HepG2 (cell line): ENCODE data around the gene KLHDC1. TPM values are rescaled to one million over a fixed set of nuclear protein-coding genes. Genes with fewer than 3 reads are reported as not detected.
"Not testable (repeated sequence)": the region's sequence is repeated elsewhere in the genome, so short reads cannot be mapped to it uniquely, and the experiment has no call there.

Experiments
- ATAC-seq: fragments of 200-7000 bp; cut with Tn5 transposase; 3 replicates; pipeline ENCODE4 v1.9.1; 2020; ENCODE audit warnings: mild to moderate bottlenecking, moderate library complexity
- BruUV-seq: library from RNA; stranded (reverse); fragments of 400-500 nt; replicated peaks from 2 replicates; lab custom pipeline; 2021; lab: Mats Ljungman, UMichigan
- CTCF ChIA-PET: fragments of 300-600 bp; formaldehyde crosslinking; extraction: SDS; loops from one replicate; lab custom pipeline; 2021; ENCODE audit warnings: low total read pairs, inconsistent platforms, low intra/inter-chr PET ratio; lab: Yijun Ruan, JAX
- POLR2A ChIA-PET: fragments of 350-600 bp; sonication (Branson Sonifier 250); formaldehyde crosslinking; loops from one replicate; lab custom pipeline; 2020; ENCODE audit warnings: antibody characterized with exemption, inconsistent platforms; lab: Yijun Ruan, JAX
- DNase-seq: peaks from one replicate; pipeline ENCODE4 v3.0.0-alpha.2; 2015; ENCODE audit warnings: low spot score
- FAIRE-seq: peaks from 3 replicates; lab custom pipeline; 2011; peaks lifted over from hg19 to GRCh38; lab: Jason Lieb, UNC
- H2AFZ ChIP-seq: one replicate; pipeline ENCODE4 v1.6.1; 2011; ENCODE audit warnings: low read length, inconsistent platforms
- H3K27ac ChIP-seq: fragments of 300-600 bp; 3 replicates; pipeline ENCODE4 v1.8.0; 2011; ENCODE audit warnings: mixed run types, mild to moderate bottlenecking, mixed read lengths, low read length, inconsistent platforms; ENCODE audit not compliant: insufficient read depth; ENCODE audit errors: extremely low read length
- H3K27me3 ChIP-seq, 2 experiments: fragments of 200-600 bp in 1 of 2; 2 replicates in 1 of 2; 3 replicates in 1 of 2; pipeline versions ENCODE4 v1.6.0 to v1.8.0; 2011; ENCODE audit warnings: low read length in 2 of 2, mild to moderate bottlenecking in 2 of 2, moderate library complexity in 2 of 2, inconsistent platforms in 1 of 2; ENCODE audit not compliant: insufficient read depth in 2 of 2, control insufficient read depth in 1 of 2
- H3K36me3 ChIP-seq, 2 experiments: fragments of 200-600 bp in 1 of 2; replicated peaks in 1 of 2; 2 replicates in 1 of 2; 3 replicates in 1 of 2; pipeline versions ENCODE4 v1.5.1 to v1.8.0; 2011; ENCODE audit warnings: low read length in 2 of 2, inconsistent platforms in 1 of 2; ENCODE audit not compliant: insufficient read depth in 2 of 2, control insufficient read depth in 1 of 2
- H3K4me1 ChIP-seq: 2 replicates; pipeline ENCODE4 v1.5.1; 2012; ENCODE audit warnings: low read length, inconsistent platforms; ENCODE audit not compliant: insufficient read depth
- H3K4me2 ChIP-seq: 2 replicates; pipeline ENCODE4 v1.6.0; 2011; ENCODE audit warnings: low read depth, low read length, inconsistent platforms
- H3K4me3 ChIP-seq, 3 experiments: fragments of 200-600 bp in 1 of 3; sonication (generic), shearing (Covaris generic) in 1 of 3; replicated peaks in 1 of 3; 2 replicates each; pipeline ENCODE4 v1.5.1; 2011 to 2016; ENCODE audit warnings: low read length in 3 of 3, inconsistent platforms in 2 of 3, low read depth in 2 of 3, mild to moderate bottlenecking in 2 of 3, control low read depth in 1 of 3, mixed read lengths in 1 of 3; ENCODE audit not compliant: insufficient read depth in 1 of 3
- H3K79me2 ChIP-seq: one replicate; pipeline ENCODE4 v1.6.1; 2011; ENCODE audit warnings: low read length, inconsistent platforms; ENCODE audit not compliant: insufficient read depth
- H3K9ac ChIP-seq: 2 replicates; pipeline ENCODE4 v1.6.0; 2011; ENCODE audit warnings: mild to moderate bottlenecking, low read depth, low read length, inconsistent platforms; ENCODE audit not compliant: insufficient read depth
- H3K9me3 ChIP-seq: 2 replicates; pipeline ENCODE4 v1.5.1; 2012; ENCODE audit warnings: mild to moderate bottlenecking, low read length
- H4K20me1 ChIP-seq: 2 replicates; pipeline ENCODE4 v1.6.0; 2011; ENCODE audit warnings: inconsistent platforms, mild to moderate bottlenecking, low read length, moderate library complexity; ENCODE audit not compliant: insufficient read depth
- CBX5 ChIP-seq: sonication (generic); formaldehyde crosslinking; IDR thresholded peaks from 2 replicates; pipeline ENCODE4 v1.4.0; 2020; ENCODE audit warnings: missing genetic modification reagents, borderline replicate concordance
- CEBPG ChIP-seq: IDR thresholded peaks from 2 replicates; pipeline ENCODE4 v1.6.1; 2016
- HDAC2 ChIP-seq: sonication (generic); formaldehyde crosslinking; IDR thresholded peaks from 2 replicates; pipeline ENCODE4 v1.4.0; 2020; ENCODE audit warnings: missing genetic modification reagents
- KDM3A ChIP-seq: IDR thresholded peaks from 2 replicates; pipeline ENCODE4 v1.6.1; 2018; ENCODE audit warnings: low read depth, missing compliant biosample characterization
- KDM6A ChIP-seq: IDR thresholded peaks from 2 replicates; pipeline ENCODE4 v1.6.1; 2016; ENCODE audit warnings: low read depth
- MIXL1 ChIP-seq: IDR thresholded peaks from 2 replicates; pipeline ENCODE4 v1.6.1; 2016
- NCOA1 ChIP-seq: sonication (generic); formaldehyde crosslinking; IDR thresholded peaks from 2 replicates; pipeline ENCODE4 v1.9.0; 2021; ENCODE audit warnings: missing genetic modification reagents
- NFE2L2 ChIP-seq: fragments of 150-350 bp; IDR thresholded peaks from 2 replicates; pipeline ENCODE4 v1.6.1; 2014; ENCODE audit warnings: low read length
- PHF21A ChIP-seq: sonication (generic); formaldehyde crosslinking; IDR thresholded peaks from 2 replicates; pipeline ENCODE4 v1.5.0; 2020; ENCODE audit warnings: mild to moderate bottlenecking, missing genetic modification reagents
- PHF8 ChIP-seq: sonication (generic); formaldehyde crosslinking; IDR thresholded peaks from 2 replicates; pipeline ENCODE4 v1.5.0; 2020; ENCODE audit warnings: missing genetic modification reagents
- PPARG ChIP-seq: conservative IDR thresholded peaks from 2 replicates; pipeline ENCODE4 v1.6.1; 2016; ENCODE audit warnings: missing biosample characterization, missing genetic modification reagents
- RCOR2 ChIP-seq: IDR thresholded peaks from 2 replicates; pipeline ENCODE4 v1.6.1; 2016; ENCODE audit warnings: missing biosample characterization, missing genetic modification reagents
- SIN3B ChIP-seq: fragments of 150-350 bp; IDR thresholded peaks from 2 replicates; pipeline ENCODE4 v1.6.1; 2014; ENCODE audit warnings: low read length
- TBX3 ChIP-seq: fragments of 450-650 bp; IDR thresholded peaks from 2 replicates; pipeline ENCODE4 v1.6.1; 2017; ENCODE audit warnings: antibody characterized with exemption, mild to moderate bottlenecking, inconsistent platforms, borderline replicate concordance
- TCF7L2 ChIP-seq: IDR thresholded peaks from 2 replicates; pipeline ENCODE4 v1.6.1; 2011; ENCODE audit warnings: mild to moderate bottlenecking, low read depth, low read length, moderate library complexity
- ZMYM4 ChIP-seq: sonication (generic); formaldehyde crosslinking; IDR thresholded peaks from 2 replicates; pipeline ENCODE4 v1.8.1; 2023; ENCODE audit warnings: mild to moderate bottlenecking, missing genetic modification reagents
- ZNF160 ChIP-seq: sonication (generic); formaldehyde crosslinking; IDR thresholded peaks from 2 replicates; pipeline ENCODE4 v1.8.0; 2022; ENCODE audit warnings: mild to moderate bottlenecking, inconsistent platforms, missing genetic modification reagents
- ZNF205 ChIP-seq: IDR thresholded peaks from 2 replicates; pipeline ENCODE4 v1.6.1; 2018; ENCODE audit warnings: missing biosample characterization, missing genetic modification reagents
- ZNF816 ChIP-seq: sonication (generic); formaldehyde crosslinking; IDR thresholded peaks from 2 replicates; pipeline ENCODE4 v1.8.0; 2022; ENCODE audit warnings: missing genetic modification reagents, mild to moderate bottlenecking, borderline replicate concordance
- WGBS: methylation state at CpG from one replicate; pipeline ENCODE4 v1.1.6; 2017; ENCODE audit warnings: low lambda C conversion rate; 5-methylcytosine and 5-hydroxymethylcytosine counted together
- in situ Hi-C: cut with HindIII; loops from 2 replicates; pipeline ENCODE4 v1.10.0; 2017; ENCODE audit warnings: low pct_unique_long_range_greater_than_20kb; ENCODE audit not compliant: extremely low pct_ligation_motif_present
- intact Hi-C: fragments of 100-400 bp; cut with micrococcal nuclease; formaldehyde crosslinking; loops from one replicate; pipeline ENCODE4 v1.10.0; 2022; ENCODE audit not compliant: unreplicated experiment
- polyA plus RNA-seq, 8 experiments: library from polyadenylated mRNA; depleted of rRNA in 3 of 8; stranded (reverse) in 7 of 8; unstranded in 1 of 8; fragments of >200 nt; fragmentation: Illumina TruSeq in 4 of 8; extraction: Trizol in 4 of 8; gene quantifications; 2 replicates each; pipeline versions ENCODE4 v1.2.1 to v1.2.3, GENCODE V29; 2011 to 2016; ENCODE audit warnings: low read depth in 4 of 8, missing spikeins in 1 of 8, mixed read lengths in 1 of 8; ENCODE audit not compliant: insufficient read depth in 1 of 8
- total RNA-seq, 5 experiments: library from RNA; depleted of rRNA; stranded (reverse); fragments of >200 nt; fragmentation: Illumina TruSeq; extraction: Trizol; gene quantifications; 2 replicates each; pipeline ENCODE4 v1.2.3, GENCODE V29; 2016; ENCODE audit warnings: low read depth in 1 of 5
- TF ChIP-seq, protein P1 (sequence below): sonication (generic); formaldehyde crosslinking; IDR thresholded peaks from 2 replicates; pipeline ENCODE4 v1.4.0; 2020; ENCODE audit warnings: missing genetic modification reagents

KLHDC1 gene
- total and polyA plus RNA-seq, 2 of the 13 experiments (the other 11 are each of a cell fraction or from before 2014, with no cell fraction given) = 0.11 TPM; not detected in 1

DNA sequence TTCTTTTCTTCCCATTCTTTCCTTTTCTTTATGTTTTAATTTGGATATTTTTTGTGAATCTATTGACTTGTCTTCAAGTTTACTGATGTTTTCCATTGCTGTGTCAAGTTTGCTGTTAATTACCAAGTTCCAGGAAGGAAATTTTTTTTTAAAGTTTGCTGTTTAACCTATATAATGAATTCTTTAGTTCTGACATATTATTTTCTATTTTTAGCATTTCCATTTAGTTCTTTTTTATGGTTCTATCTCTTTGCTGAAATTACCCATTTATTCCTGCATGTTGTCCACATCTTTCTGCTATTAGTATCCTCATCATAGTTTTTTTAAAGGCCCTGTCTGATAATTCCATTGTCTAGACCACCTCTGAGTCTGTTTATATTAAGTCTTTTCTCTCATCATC lies 27.8 kb downstream of the KLHDC1 start:
- POLR2A ChIA-PET = interaction anchor here (1.2 to 1.7 kb wide), 3 partner anchors 33 to 51 kb away, joined by 3 to 30 read pairs (median 4); partner anchors contain the start of gene POLE2
- no peak for FAIRE-seq

DNA sequence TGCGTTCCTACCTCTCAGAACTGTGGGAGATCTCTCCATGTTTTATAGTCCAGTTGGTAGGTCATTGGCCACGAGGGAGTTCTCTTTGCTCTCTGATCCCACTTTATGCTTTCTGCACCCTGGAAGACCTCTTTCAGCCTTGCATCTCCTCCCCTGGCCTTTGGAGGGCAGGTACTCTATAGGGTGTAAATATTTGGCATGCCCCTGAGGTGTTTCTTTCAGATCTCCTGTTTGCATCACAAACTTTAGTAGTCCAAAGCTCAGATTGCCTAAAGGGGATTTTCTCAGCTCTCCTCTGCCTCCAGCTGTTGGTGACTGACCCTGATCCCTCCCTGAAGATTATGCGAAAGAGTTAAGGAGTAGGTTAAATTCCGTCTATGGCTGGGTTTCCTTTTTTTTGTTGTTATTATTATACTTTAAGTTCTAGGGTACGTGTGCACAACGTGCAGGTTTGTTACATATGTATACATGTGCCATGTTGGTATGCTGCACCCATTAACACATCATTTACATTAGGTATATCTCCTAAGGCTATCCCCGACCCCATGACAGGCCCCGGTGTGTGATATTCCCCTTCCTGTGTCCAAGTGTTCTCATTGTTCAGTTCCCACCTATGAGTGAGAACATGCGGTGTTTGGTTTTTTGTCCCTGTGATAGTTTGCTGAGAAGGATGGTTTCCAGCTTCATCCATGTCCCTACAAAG lies 29.0 kb downstream of the KLHDC1 start:
- peaks cover 21% of the 10 kb centered on the region for H3K4me1 ChIP-seq
- WGBS = 15% methylated on average over 9 of the region's 9 CpGs
- peak overlapping the region; percentile 63 for H3K27ac ChIP-seq
- H3K9me3 ChIP-seq, H3K4me3 ChIP-seq, H3K79me2 ChIP-seq, H3K9ac ChIP-seq, BruUV-seq, H4K20me1 ChIP-seq, H2AFZ ChIP-seq, H3K27me3 ChIP-seq, CTCF ChIA-PET, H3K36me3 ChIP-seq, in situ Hi-C loops: not testable (repeated sequence)
- peak; percentile 96 for FAIRE-seq
- intact Hi-C loops = loop anchor here (1.0 to 2.0 kb wide), 2 partner anchors 49 to 88 kb away; no protein-coding TSS in a partner anchor
- peak; percentile 99 for ATAC-seq
- POLR2A ChIA-PET = interaction anchor here (0.5 to 1.7 kb wide), 10 partner anchors 9 to 158 kb away, joined by 3 to 30 read pairs (median 4); partner anchors contain the start of genes KLHDC1, KLHDC2, MGAT2 and POLE2
- peak; percentile 93 for DNase-seq
- peak overlapping the region; percentile 46 for H3K4me2 ChIP-seq
- TF ChIP-seq TCF7L2 (peak; percentile 73; the same call in 1 of the 2 replicates), CEBPG (CRISPR knock-in tag) (peak; percentile 88), PHF8 (CRISPR knock-in tag) (0 out of 2 replicates have a peak, but pooled peaks have one; percentile 19), ZNF816 (CRISPR knock-in tag) (0 out of 2 replicates have a peak, but pooled peaks have one; percentile 69), KDM6A (0 out of 2 replicates have a peak, but pooled peaks have one; percentile 58), RCOR2 (CRISPR knock-in tag) (peak; percentile 56; the same call in 1 of the 2 replicates), MIXL1 (CRISPR knock-in tag) (peak; percentile 55; the same call in 1 of the 2 replicates), CBX5 (CRISPR knock-in tag) (peak; percentile 52; the same call in 1 of the 2 replicates), PPARG (CRISPR knock-in tag) (peak; percentile 65), ZNF205 (0 out of 2 replicates have a peak, but pooled peaks have one; percentile 77), TBX3 (peak; percentile 77; the same call in 1 of the 2 replicates), NCOA1 (CRISPR knock-in tag) (peak; percentile 73; the same call in 1 of the 2 replicates), PHF21A (CRISPR knock-in tag) (peak; percentile 85), HDAC2 (CRISPR knock-in tag) (peak; percentile 94), ZMYM4 (peak; percentile 93)
- TF ChIP-seq, protein P1, sequence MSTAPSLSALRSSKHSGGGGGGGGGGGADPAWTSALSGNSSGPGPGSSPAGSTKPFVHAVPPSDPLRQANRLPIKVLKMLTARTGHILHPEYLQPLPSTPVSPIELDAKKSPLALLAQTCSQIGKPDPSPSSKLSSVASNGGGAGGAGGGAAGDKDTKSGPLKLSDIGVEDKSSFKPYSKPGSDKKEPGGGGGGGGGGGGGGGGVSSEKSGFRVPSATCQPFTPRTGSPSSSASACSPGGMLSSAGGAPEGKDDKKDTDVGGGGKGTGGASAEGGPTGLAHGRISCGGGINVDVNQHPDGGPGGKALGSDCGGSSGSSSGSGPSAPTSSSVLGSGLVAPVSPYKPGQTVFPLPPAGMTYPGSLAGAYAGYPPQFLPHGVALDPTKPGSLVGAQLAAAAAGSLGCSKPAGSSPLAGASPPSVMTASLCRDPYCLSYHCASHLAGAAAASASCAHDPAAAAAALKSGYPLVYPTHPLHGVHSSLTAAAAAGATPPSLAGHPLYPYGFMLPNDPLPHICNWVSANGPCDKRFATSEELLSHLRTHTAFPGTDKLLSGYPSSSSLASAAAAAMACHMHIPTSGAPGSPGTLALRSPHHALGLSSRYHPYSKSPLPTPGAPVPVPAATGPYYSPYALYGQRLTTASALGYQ (CRISPR knock-in tag) = peak; percentile 76; the same call in 1 of the 2 replicates

More for the DNA sequence above, 27.8 kb downstream of the KLHDC1 start:
- no peak overlapping the region for H3K9ac ChIP-seq
- TF ChIP-seq ZNF160 (CRISPR knock-in tag) = peak; percentile 95; the same call in 1 of the 2 replicates
- TF ChIP-seq NFE2L2 = no peak
- no peak for TF ChIP-seq SIN3B
- TF ChIP-seq KDM3A (CRISPR knock-in tag) = no peak
- ATAC-seq (no peak), DNase-seq (no peak)
- in situ Hi-C loops (no loop called here), intact Hi-C loops (loop anchor here (1.0 to 2.0 kb wide), 2 partner anchors 50 to 86 kb away; no protein-coding TSS in a partner anchor)
- CTCF ChIA-PET = no interaction called here
- BruUV-seq = no TSS peak
- no peaks in the 10 kb centered on the region for H3K27me3 ChIP-seq
- H3K79me2 ChIP-seq = no peaks in the 10 kb centered on the region
- no peak overlapping the region for H3K4me3 ChIP-seq
- H3K27ac ChIP-seq = no peak overlapping the region
- peaks cover 21% of the 10 kb centered on the region for H3K4me1 ChIP-seq
- H4K20me1 ChIP-seq = no peaks in the 10 kb centered on the region
- H2AFZ ChIP-seq = no peak overlapping the region
- H3K9me3 ChIP-seq = no peaks in the 10 kb centered on the region
- H3K36me3 ChIP-seq = no peaks in the 10 kb centered on the region
- no peak overlapping the region for H3K4me2 ChIP-seq
